Sigmoid colon (tissue), 4 donors: ENCODE data around the gene PSMA5.

Experiments used
- CTCF ChIP-seq, 4 experiments: fragments of 450-650 bp in 3 of 4; fragments of 200-600 bp in 1 of 4; IDR thresholded peaks; one replicate each; pipeline ENCODE4 v1.5.1; 2016 to 2019; ENCODE audit warnings: antibody characterized with exemption in 4 of 4, mild to moderate bottlenecking in 3 of 4, moderate library complexity in 2 of 4
- EP300 ChIP-seq, 4 donors: sonication (generic); formaldehyde crosslinking; IDR thresholded peaks; one replicate each; pipeline ENCODE4 v1.6.1; 2017; ENCODE audit warnings: antibody characterized with exemption in 4 of 4
- POLR2A ChIP-seq, 2 donors: fragments of 450-650 bp; IDR thresholded peaks; one replicate each; pipeline ENCODE4 v1.6.1; 2016; ENCODE audit warnings: antibody characterized with exemption in 2 of 2, mild to moderate bottlenecking in 2 of 2, moderate library complexity in 2 of 2

GRCh38 chr1:109412551-109412950 lies 13.7 kb downstream of the PSMA5 start:
- TF ChIP-seq CTCF (IDR thresholded peaks at IDR 0.05) (no peak), EP300 (IDR thresholded peaks at IDR 0.05) (no peak), POLR2A (IDR thresholded peaks at IDR 0.05) (no peak)
